Endothelial cell of umbilical vein (primary cell): ENCODE measurements around the gene WASF3. TPM values are rescaled to one million over a fixed set of nuclear protein-coding genes. Genes with fewer than 3 reads are reported as not detected.

Experiments
- BruUV-seq: library from RNA; stranded (reverse); fragments of 400-500 nt; replicated peaks from 2 replicates; lab custom pipeline; 2021; lab: Mats Ljungman, UMichigan
- CTCF ChIA-PET: fragments of 300-600, 350-600 bp; sonication (Branson Sonifier 250); formaldehyde crosslinking; loops from one replicate; lab custom pipeline; 2021; ENCODE audit warnings: antibody characterized with exemption, inconsistent platforms; lab: Charles Lee
- POLR2A ChIA-PET: fragments of 300-600, 350-600 bp; sonication (Branson Sonifier 250); formaldehyde crosslinking; loops from one replicate; lab custom pipeline; 2021; ENCODE audit warnings: antibody characterized with exemption, inconsistent platforms; lab: Charles Lee
- DNase-seq: peaks from one replicate; pipeline ENCODE4 v3.0.0-alpha.2; 2011; ENCODE audit warnings: low read depth, low spot score
- FAIRE-seq: peaks from 2 replicates; lab custom pipeline; 2011; peaks lifted over from hg19 to GRCh38; lab: Jason Lieb, UNC
- H2AFZ ChIP-seq: 2 replicates; pipeline ENCODE4 v1.6.0; 2012; ENCODE audit warnings: low read depth, low read length, control low read depth, inconsistent platforms
- H3K27ac ChIP-seq: 2 replicates; pipeline ENCODE4 v1.5.1; 2011; ENCODE audit warnings: low read depth, mild to moderate bottlenecking, control low read depth, low read length, moderate library complexity; ENCODE audit not compliant: insufficient read depth
- H3K27me3 ChIP-seq, 2 experiments: 2 replicates each; pipeline versions ENCODE4 v1.6.0 to v1.6.1; 2011; ENCODE audit warnings: low read length in 2 of 2, mixed read lengths in 1 of 2; ENCODE audit not compliant: control insufficient read depth in 2 of 2, insufficient read depth in 2 of 2
- H3K36me3 ChIP-seq, 2 experiments: 2 replicates in 1 of 2; 3 replicates in 1 of 2; pipeline ENCODE4 v1.5.1; 2011; ENCODE audit warnings: low read length in 2 of 2, mild to moderate bottlenecking in 1 of 2, moderate library complexity in 1 of 2; ENCODE audit not compliant: control insufficient read depth in 2 of 2, insufficient read depth in 2 of 2; ENCODE audit errors: extremely low read depth in 1 of 2
- H3K4me1 ChIP-seq: 3 replicates; pipeline ENCODE4 v1.5.1; 2011; ENCODE audit warnings: mild to moderate bottlenecking, low read length; ENCODE audit not compliant: control insufficient read depth, insufficient read depth; ENCODE audit errors: extremely low read depth
- H3K4me2 ChIP-seq: 2 replicates; pipeline ENCODE4 v1.6.1; 2011; ENCODE audit warnings: low read length, control low read depth, mixed read lengths; ENCODE audit not compliant: insufficient read depth
- H3K4me3 ChIP-seq, 3 experiments: fragments of 200-600 bp in 1 of 3; sonication (generic), shearing (Covaris generic) in 1 of 3; replicated peaks in 1 of 3; 2 replicates each; pipeline ENCODE4 v1.5.1; 2011 to 2016; ENCODE audit warnings: control low read depth in 3 of 3, low read length in 3 of 3, mild to moderate bottlenecking in 2 of 3, inconsistent platforms in 1 of 3, low read depth in 1 of 3, moderate library complexity in 1 of 3; ENCODE audit not compliant: insufficient read depth in 1 of 3
- H3K79me2 ChIP-seq: 2 replicates; pipeline ENCODE4 v1.6.0; 2012; ENCODE audit warnings: low read length, inconsistent platforms; ENCODE audit not compliant: control insufficient read depth, insufficient read depth
- H3K9ac ChIP-seq: replicated peaks from 2 replicates; pipeline ENCODE3; 2011; ENCODE audit warnings: low read length, control low read depth; ENCODE audit not compliant: insufficient read depth; ENCODE audit errors: extremely low read depth
- H3K9me1 ChIP-seq: replicated peaks from 3 replicates; pipeline ENCODE4 v1.6.0; 2011; ENCODE audit warnings: mild to moderate bottlenecking, low read length; ENCODE audit not compliant: control insufficient read depth, insufficient read depth; ENCODE audit errors: extremely low read depth
- H3K9me3 ChIP-seq: replicated peaks from 2 replicates; pipeline ENCODE4 v1.5.1; 2012; ENCODE audit warnings: low read length, inconsistent platforms; ENCODE audit not compliant: control insufficient read depth, insufficient read depth
- H4K20me1 ChIP-seq: replicated peaks from 2 replicates; pipeline ENCODE3; 2011; ENCODE audit warnings: mild to moderate bottlenecking, low read length; ENCODE audit not compliant: control insufficient read depth, insufficient read depth; ENCODE audit errors: extremely low read depth
- CTCF ChIP-seq, 2 donors: IDR thresholded peaks; 1 replicate in 1 of 2; 2 replicates in 1 of 2; pipeline ENCODE4 v1.5.1; 2011; ENCODE audit warnings: low read length in 2 of 2, mild to moderate bottlenecking in 2 of 2, moderate library complexity in 2 of 2, control low read depth in 1 of 2, inconsistent platforms in 1 of 2, low read depth in 1 of 2; ENCODE audit not compliant: insufficient read depth in 1 of 2; ENCODE audit errors: extremely low read depth in 1 of 2
- EZH2 ChIP-seq: IDR thresholded peaks from 2 replicates; pipeline ENCODE4 v1.6.1; 2012; ENCODE audit warnings: borderline replicate concordance, low read depth, mild to moderate bottlenecking, moderate library complexity, low read length, inconsistent platforms; ENCODE audit not compliant: severe bottlenecking
- FOS ChIP-seq: IDR thresholded peaks from 2 replicates; pipeline ENCODE4 v1.6.1; 2011; ENCODE audit warnings: mild to moderate bottlenecking, low read length, moderate library complexity, borderline replicate concordance; ENCODE audit not compliant: insufficient read depth
- GATA2 ChIP-seq: IDR thresholded peaks from 2 replicates; pipeline ENCODE4 v1.7.0; 2011; ENCODE audit warnings: low read depth, mild to moderate bottlenecking, moderate library complexity, mixed read lengths, low read length; ENCODE audit not compliant: insufficient read length, insufficient read depth
- JUN ChIP-seq: IDR thresholded peaks from 2 replicates; pipeline ENCODE4 v1.6.1; 2011; ENCODE audit warnings: borderline replicate concordance, low read depth; ENCODE audit not compliant: insufficient read length, insufficient read depth
- MYC ChIP-seq: IDR thresholded peaks from one replicate; pipeline ENCODE4 v1.6.1; 2011; ENCODE audit warnings: mild to moderate bottlenecking, low read depth, low read length
- POLR2A ChIP-seq: IDR thresholded peaks from 2 replicates; pipeline ENCODE4 v1.6.1; 2012; ENCODE audit warnings: low read depth, mild to moderate bottlenecking, control low read depth, low read length
- POLR2AphosphoS5 ChIP-seq: IDR thresholded peaks from 2 replicates; pipeline ENCODE4 v1.6.1; 2012; ENCODE audit warnings: low read depth, mild to moderate bottlenecking, control low read depth, low read length, moderate library complexity; ENCODE audit not compliant: insufficient read depth
- dilution Hi-C: fragments of 300-500 bp; cut with MboI; formaldehyde crosslinking; loops from one replicate; pipeline ENCODE4 v1.15.0; 2019; ENCODE audit warnings: low sequenced_read_pairs; ENCODE audit not compliant: extremely low pct_ligation_motif_present
- intact Hi-C: fragments of 100-400 bp; cut with micrococcal nuclease; formaldehyde crosslinking; loops from one replicate; pipeline ENCODE4 v1.10.0; 2022
- polyA plus RNA-seq, 4 experiments: library from polyadenylated mRNA; depleted of rRNA in 3 of 4; stranded (reverse) in 3 of 4; unstranded in 1 of 4; fragments of >200 nt; gene quantifications; 2 replicates each; pipeline versions ENCODE4 v1.2.1 to v1.2.3, GENCODE V29; 2011 to 2012; ENCODE audit warnings: missing spikeins in 1 of 4
- total RNA-seq: library from RNA; stranded (reverse); gene quantifications from 2 replicates; pipeline ENCODE4 v1.2.3, GENCODE V29; 2021
- TF ChIP-seq, protein P1 (sequence below): IDR thresholded peaks from 2 replicates; pipeline ENCODE4 v1.6.1; 2011; ENCODE audit not compliant: insufficient read depth, insufficient read length

The WASF3 gene
- total and polyA plus RNA-seq, 2 donors (not counting 3 experiments of a cell fraction or from before 2014, with no cell fraction given), result 18.5 to 32.4 TPM

GRCh38 chr13:26705536-26705935, 148.1 kb downstream of the WASF3 start:
- no peak overlapping the region for H3K4me3 ChIP-seq
- H3K9me1 ChIP-seq, result no peaks in the 10 kb centered on the region
- ChIA-PET POLR2A (no interaction called here), CTCF (interaction anchor here (1.5 to 5.8 kb wide), 4 partner anchors 13 to 521 kb away, joined by 4 to 47 read pairs (median 7); no protein-coding TSS in a partner anchor)
- no peak overlapping the region for H3K9ac ChIP-seq
- intact Hi-C loops (no loop called here), dilution Hi-C loops (no loop called here)
- H3K27me3 ChIP-seq, result peaks cover 0 to 8% of the 10 kb centered on the region in 2 experiments
- no peaks in the 10 kb centered on the region for H3K79me2 ChIP-seq
- H4K20me1 ChIP-seq, result no peaks in the 10 kb centered on the region
- no peak overlapping the region for H3K4me2 ChIP-seq
- no peaks in the 10 kb centered on the region for H3K36me3 ChIP-seq
- DNase-seq (no peak), FAIRE-seq (no peak)
- no TSS peak for BruUV-seq
- H2AFZ ChIP-seq, result no peak overlapping the region
- H3K27ac ChIP-seq, result no peak overlapping the region
- H3K4me1 ChIP-seq, result no peaks in the 10 kb centered on the region
- TF ChIP-seq EZH2 (no peak), GATA2 (no peak), FOS (no peak), JUN (no peak), CTCF (IDR thresholded peaks at IDR 0.05; ENCODE audit: extremely low read depth in 1 of 2, insufficient read depth in 1 of 2, low read depth in 1 of 2, low read length in 2 of 2) (no peak), POLR2AphosphoS5 (no peak), POLR2A (no peak), MYC (no peak)
- TF ChIP-seq, protein P1, sequence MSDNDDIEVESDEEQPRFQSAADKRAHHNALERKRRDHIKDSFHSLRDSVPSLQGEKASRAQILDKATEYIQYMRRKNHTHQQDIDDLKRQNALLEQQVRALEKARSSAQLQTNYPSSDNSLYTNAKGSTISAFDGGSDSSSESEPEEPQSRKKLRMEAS, result no peak
- no peaks in the 10 kb centered on the region for H3K9me3 ChIP-seq
